Right atrium auricular region (tissue), 2 donors: Measurements from ENCODE around the gene DYSF. TPM values are rescaled to one million over a fixed set of nuclear protein-coding genes. Genes with fewer than 3 reads are reported as not detected.

Source experiments
- DNase-seq: peaks from one replicate; pipeline ENCODE4 v3.0.0-alpha.2; 2019; ENCODE audit warnings: low spot score
- H3K27ac ChIP-seq, 2 donors: fragments of 200-600 bp; sonication (generic); 1 replicate in 1 of 2; 2 replicates in 1 of 2; pipeline ENCODE4 v1.5.1; 2016 to 2019
- H3K27me3 ChIP-seq, 2 donors: fragments of 200-600 bp; sonication (generic); one replicate each; pipeline versions ENCODE4 v1.5.1 to v1.6.0; 2017 to 2019
- H3K36me3 ChIP-seq: fragments of 200-600 bp; sonication (generic); one replicate; pipeline ENCODE4 v1.5.1; 2016
- H3K4me1 ChIP-seq, 2 donors: fragments of 200-600 bp; sonication (generic); one replicate each; pipeline versions ENCODE4 v1.5.1 to v1.6.0; 2017 to 2019
- H3K4me3 ChIP-seq, 2 donors: fragments of 200-600 bp; sonication (generic); 1 replicate in 1 of 2; 2 replicates in 1 of 2; pipeline ENCODE4 v1.5.1; 2017 to 2019; ENCODE audit warnings: mild to moderate bottlenecking in 1 of 2, moderate library complexity in 1 of 2
- H3K9me3 ChIP-seq, 2 donors: fragments of 200-600 bp; sonication (generic); one replicate each; pipeline ENCODE4 v1.5.1; 2019
- total RNA-seq, 2 donors: library from RNA; depleted of rRNA; stranded (reverse); fragments of >200 nt; gene quantifications; one replicate each; pipeline ENCODE4 v1.1.0, GENCODE V29; 2016
- TF ChIP-seq, protein P1 (sequence below), 2 donors: fragments of 200-600 bp; sonication (generic); IDR thresholded peaks; one replicate each; pipeline ENCODE4 v1.5.1; 2019; ENCODE audit warnings: antibody characterized with exemption in 2 of 2

The DYSF gene
- total RNA-seq, 2 donors from 2014 or later = 31.3 to 52.1 TPM

DNA sequence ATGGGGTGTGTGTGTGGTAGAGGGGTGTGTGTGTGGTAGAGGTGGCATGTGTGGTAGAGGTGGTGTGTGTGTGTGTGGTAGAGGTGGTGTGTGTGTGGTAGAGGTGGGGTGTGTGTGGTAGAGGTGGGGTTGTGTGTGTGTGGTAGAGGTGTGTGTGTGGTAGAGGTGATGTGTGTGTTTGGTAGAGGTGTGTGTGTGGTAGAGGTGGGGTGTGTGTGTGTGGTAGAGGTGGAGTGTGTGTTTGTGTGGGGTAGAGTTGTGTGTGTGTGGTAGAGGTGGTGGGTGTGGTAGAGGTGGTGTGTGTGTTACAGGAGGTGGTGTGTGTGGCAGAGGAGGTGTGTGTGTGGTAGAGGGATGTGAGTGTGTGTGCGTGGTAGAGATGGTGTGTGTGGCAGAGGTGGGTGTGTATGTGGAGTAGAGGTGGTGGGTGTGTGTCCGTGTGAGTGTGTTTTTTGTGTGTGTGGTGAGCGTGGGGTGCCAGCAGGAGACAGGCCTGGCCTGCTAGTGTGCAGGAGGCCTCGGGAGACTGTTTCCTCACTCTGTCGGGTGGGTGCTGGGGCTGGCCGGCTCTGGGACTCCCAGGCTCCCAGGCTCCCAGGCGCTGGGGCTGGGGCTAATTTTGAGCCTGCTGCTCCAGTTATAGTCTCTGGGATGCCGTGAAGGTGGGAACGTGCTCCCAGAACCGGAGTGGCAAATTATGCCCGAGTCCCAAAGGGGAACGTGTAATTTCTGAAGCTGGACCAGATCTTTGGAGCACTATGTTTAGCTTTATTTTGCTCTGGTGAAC, 165.2 kb downstream of the DYSF start:
- Histone ChIP-seq H3K4me1 (peaks cover 0 to 44% of the 10 kb centered on the region in 2 donors), H3K27me3 (no peaks in the 10 kb centered on the region), H3K27ac (peak overlapping the region; percentile 22 to 55), H3K36me3 (no peaks in the 10 kb centered on the region), H3K4me3 (no peak overlapping the region), H3K9me3 (no peaks in the 10 kb centered on the region)
- peak; percentile 56 for DNase-seq
- TF ChIP-seq, protein P1, sequence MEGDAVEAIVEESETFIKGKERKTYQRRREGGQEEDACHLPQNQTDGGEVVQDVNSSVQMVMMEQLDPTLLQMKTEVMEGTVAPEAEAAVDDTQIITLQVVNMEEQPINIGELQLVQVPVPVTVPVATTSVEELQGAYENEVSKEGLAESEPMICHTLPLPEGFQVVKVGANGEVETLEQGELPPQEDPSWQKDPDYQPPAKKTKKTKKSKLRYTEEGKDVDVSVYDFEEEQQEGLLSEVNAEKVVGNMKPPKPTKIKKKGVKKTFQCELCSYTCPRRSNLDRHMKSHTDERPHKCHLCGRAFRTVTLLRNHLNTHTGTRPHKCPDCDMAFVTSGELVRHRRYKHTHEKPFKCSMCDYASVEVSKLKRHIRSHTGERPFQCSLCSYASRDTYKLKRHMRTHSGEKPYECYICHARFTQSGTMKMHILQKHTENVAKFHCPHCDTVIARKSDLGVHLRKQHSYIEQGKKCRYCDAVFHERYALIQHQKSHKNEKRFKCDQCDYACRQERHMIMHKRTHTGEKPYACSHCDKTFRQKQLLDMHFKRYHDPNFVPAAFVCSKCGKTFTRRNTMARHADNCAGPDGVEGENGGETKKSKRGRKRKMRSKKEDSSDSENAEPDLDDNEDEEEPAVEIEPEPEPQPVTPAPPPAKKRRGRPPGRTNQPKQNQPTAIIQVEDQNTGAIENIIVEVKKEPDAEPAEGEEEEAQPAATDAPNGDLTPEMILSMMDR (IDR thresholded peaks at IDR 0.05) = peak in 1 of 2 donors; percentile 16

DNA sequence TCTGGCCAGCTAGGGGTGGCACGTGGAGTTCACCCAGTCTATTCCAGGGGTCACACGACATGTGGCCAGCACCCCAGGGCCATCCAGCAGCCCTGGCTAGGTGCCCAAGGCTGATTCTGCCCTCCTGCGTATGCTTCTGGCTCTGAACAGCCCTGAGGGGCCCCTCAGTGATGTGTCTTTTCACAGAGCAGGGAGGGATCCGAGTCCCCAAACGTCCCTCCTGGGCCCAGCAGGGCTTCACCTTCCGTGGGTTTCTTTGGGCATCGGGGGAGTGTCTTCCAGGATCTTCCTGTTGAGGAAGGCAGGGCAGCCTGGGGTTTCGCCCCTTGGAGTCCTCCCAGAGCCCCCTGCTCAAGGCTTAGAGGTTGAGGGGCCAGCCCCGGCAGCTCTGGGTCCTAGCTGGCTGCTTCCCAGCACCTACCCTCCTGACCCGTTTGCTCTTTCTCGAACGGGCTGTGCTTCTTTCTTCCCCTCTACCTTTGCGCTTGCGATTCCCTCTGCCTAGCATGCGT, 165.9 kb downstream of the DYSF start:
- Histone ChIP-seq H3K36me3 (no peaks in the 10 kb centered on the region), H3K9me3 (no peaks in the 10 kb centered on the region), H3K4me3 (no peak overlapping the region), H3K27ac (peak overlapping the region; percentile 22 to 55), H3K27me3 (no peaks in the 10 kb centered on the region), H3K4me1 (peaks cover 0 to 36% of the 10 kb centered on the region in 2 donors)
- TF ChIP-seq, protein P1 (IDR thresholded peaks at IDR 0.05) = no peak
- peak; percentile 54 for DNase-seq

DNA sequence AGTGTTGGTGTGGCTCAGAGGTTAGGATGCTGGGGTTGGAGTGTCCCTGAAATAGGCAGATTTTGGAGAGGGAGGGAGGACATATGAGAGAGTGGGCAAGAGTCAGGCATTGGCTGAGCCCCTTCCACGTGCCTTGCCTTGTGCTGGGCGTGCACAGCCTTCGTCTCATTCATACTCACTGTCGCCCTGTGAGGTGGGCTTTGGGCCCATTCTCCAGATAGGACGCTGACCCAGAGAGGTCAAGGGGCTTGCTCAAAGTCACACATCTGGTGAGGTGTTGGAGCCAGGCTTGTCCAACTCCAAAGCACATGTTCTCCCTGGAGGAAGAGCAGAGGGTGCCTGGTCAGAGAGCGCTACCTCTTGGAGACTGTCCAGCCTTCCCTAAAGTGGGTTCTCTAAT, 166.8 kb downstream of the DYSF start:
- no peak overlapping the region for H3K4me3 ChIP-seq
- H3K9me3 ChIP-seq = no peaks in the 10 kb centered on the region
- no peaks in the 10 kb centered on the region for H3K36me3 ChIP-seq
- no peaks in the 10 kb centered on the region for H3K27me3 ChIP-seq
- no peak overlapping the region for H3K27ac ChIP-seq
- peak; percentile 46 for DNase-seq
- TF ChIP-seq, protein P1 (IDR thresholded peaks at IDR 0.05) = no peak
- peaks cover 0 to 28% of the 10 kb centered on the region in 2 donors for H3K4me1 ChIP-seq

DNA sequence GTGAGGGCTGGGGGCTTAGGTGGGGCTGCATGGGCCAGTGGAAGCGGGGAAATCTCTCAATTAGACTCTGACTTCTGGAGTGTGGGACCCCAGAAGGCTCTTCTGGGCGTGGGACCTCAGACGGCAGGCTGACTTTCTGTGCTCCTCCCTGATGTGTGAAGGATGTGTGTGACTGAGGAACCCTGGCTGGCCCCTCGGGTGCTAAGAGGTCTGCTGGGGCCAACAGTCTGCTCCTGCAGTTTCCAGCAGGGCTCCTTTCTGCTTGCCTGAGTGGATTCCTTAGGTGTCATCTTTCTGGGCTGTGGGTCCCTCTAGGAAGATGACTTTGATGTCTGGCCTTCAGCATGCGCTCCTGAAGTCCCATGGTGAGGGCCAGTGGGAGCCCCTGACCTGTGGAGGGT, 167.5 kb downstream of the DYSF start:
- Histone ChIP-seq H3K27me3 (no peaks in the 10 kb centered on the region), H3K9me3 (no peaks in the 10 kb centered on the region), H3K4me1 (peaks cover 0 to 20% of the 10 kb centered on the region in 2 donors), H3K27ac (no peak overlapping the region), H3K4me3 (no peak overlapping the region), H3K36me3 (no peaks in the 10 kb centered on the region)
- DNase-seq = peak; percentile 38
- TF ChIP-seq, protein P1 (IDR thresholded peaks at IDR 0.05) = no peak

DNA sequence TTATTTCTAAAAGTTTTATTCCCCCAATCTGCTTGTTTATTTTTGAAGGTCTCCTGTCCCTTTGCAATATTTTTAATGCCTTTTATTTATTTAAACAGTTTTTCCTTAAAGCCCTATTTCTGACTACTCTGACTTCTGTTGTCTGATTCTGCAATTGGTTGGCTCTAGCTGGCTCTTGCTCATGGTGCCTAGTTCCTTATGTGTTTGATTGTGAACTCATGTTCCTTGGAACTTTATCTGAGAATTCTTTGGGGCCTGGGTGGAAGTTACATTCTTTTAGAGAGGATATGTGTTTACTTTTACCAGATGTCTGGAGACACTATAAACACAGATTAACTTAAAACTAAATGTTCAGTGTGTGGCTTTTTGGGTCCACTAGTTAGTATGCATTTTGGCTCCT, 175.9 kb downstream of the DYSF start:
- Histone ChIP-seq H3K27me3 (no peaks in the 10 kb centered on the region), H3K9me3 (peaks cover 0 to 7% of the 10 kb centered on the region in 2 donors), H3K36me3 (no peaks in the 10 kb centered on the region), H3K4me3 (no peak overlapping the region), H3K4me1 (peaks cover 0 to 6% of the 10 kb centered on the region in 2 donors), H3K27ac (no peak overlapping the region)
- no peak for DNase-seq
- TF ChIP-seq, protein P1 (IDR thresholded peaks at IDR 0.05) = no peak
